Left hindlimb (tissue), 1 donor: ENCODE measurements around the gene FAXC.
"Not testable (repeated sequence)": the region's sequence is repeated elsewhere in the genome, so short reads cannot be mapped to it uniquely, and the experiment has no call there.

Experiments used
- DNase-seq: peaks from one replicate; pipeline ENCODE4 v3.0.0-alpha.2; 2018

FAXC gene

GRCh38 chr6:99276747-99277146 lies 72.7 kb downstream of the FAXC start:
- DNase-seq: no peak

GRCh38 chr6:99270826-99271225 lies 78.6 kb downstream of the FAXC start:
- no peak for DNase-seq

GRCh38 chr6:99270030-99270429 lies 79.4 kb downstream of the FAXC start:
- DNase-seq: no peak

- DNase-seq: no peak
Observed at GRCh38 chr6:99269207-99269606, 80.3 kb downstream of the FAXC start.

GRCh38 chr6:99266996-99267395 lies 82.5 kb downstream of the FAXC start:
- not testable (repeated sequence) for DNase-seq

- not testable (repeated sequence) for DNase-seq
Observed at GRCh38 chr6:99265447-99265846, 84.0 kb downstream of the FAXC start.

- no peak for DNase-seq
Observed at GRCh38 chr6:99254616-99255550, 94.6 kb downstream of the FAXC start.

GRCh38 chr6:99253271-99253670 lies 96.2 kb downstream of the FAXC start:
- no peak for DNase-seq

GRCh38 chr6:99252421-99252820 lies 97.1 kb downstream of the FAXC start:
- no peak for DNase-seq

GRCh38 chr6:99250476-99250875 lies 99.0 kb downstream of the FAXC start:
- no peak for DNase-seq

- no peak for DNase-seq
Observed at GRCh38 chr6:99246602-99247001, 102.9 kb downstream of the FAXC start.

- no peak for DNase-seq
Observed at GRCh38 chr6:99241905-99242534, 107.5 kb downstream of the FAXC start.

GRCh38 chr6:99236010-99236409 lies 113.5 kb downstream of the FAXC start:
- no peak for DNase-seq

- DNase-seq: no peak
Observed at GRCh38 chr6:99233219-99233618, 116.3 kb downstream of the FAXC start.

- DNase-seq: no peak
Observed at GRCh38 chr6:99232056-99232455, 117.4 kb downstream of the FAXC start.

- DNase-seq: no peak
Observed at GRCh38 chr6:99225172-99225571, 124.3 kb downstream of the FAXC start.
